HG03469 (cell line): ENCODE measurements around the gene FBXO17.
"Not testable (repeated sequence)": the region's sequence is repeated elsewhere in the genome, so short reads cannot be mapped to it uniquely, and the experiment has no call there.

ENCODE experiments used
- ATAC-seq: cut with Tn5 transposase; IDR thresholded peaks from one replicate; pipeline ENCODE4 v1.9.1; 2021; ENCODE audit warnings: mild to moderate bottlenecking, moderate library complexity, moderate number of reproducible peaks; ENCODE audit not compliant: unreplicated experiment

Gene FBXO17

GRCh38 chr19:38975214-38975860, at the start of gene FBXO17:
Gene FBXO17, minus strand, starts transcription at chr19:38975742. Its CDS starts 25,423 bp downstream, at chr19:38950319.
- no peak for ATAC-seq

- ATAC-seq = no peak
These were observed 49.5 kb upstream of the FBXO17 start for GRCh38 chr19:39024875-39025641.

- no peak for ATAC-seq
These were observed 45.5 kb upstream of the FBXO17 start for GRCh38 chr19:39021063-39021462.

GRCh38 chr19:39017646-39018045, 42.1 kb upstream of the FBXO17 start:
- ATAC-seq = no peak

- no peak for ATAC-seq
These were observed 41.5 kb upstream of the FBXO17 start for GRCh38 chr19:39017026-39017425.

- no peak for ATAC-seq
These were observed 38.5 kb upstream of the FBXO17 start for GRCh38 chr19:39014037-39014436.

- no peak for ATAC-seq
These were observed 33.5 kb upstream of the FBXO17 start for GRCh38 chr19:39009001-39009400.

- no peak for ATAC-seq
These were observed 32.6 kb upstream of the FBXO17 start for GRCh38 chr19:39008137-39008536.

GRCh38 chr19:39007096-39007495, 31.6 kb upstream of the FBXO17 start:
- no peak for ATAC-seq

- no peak for ATAC-seq
These were observed 28.9 kb upstream of the FBXO17 start for GRCh38 chr19:39004403-39004802.

GRCh38 chr19:39003796-39004195, 28.3 kb upstream of the FBXO17 start:
- no peak for ATAC-seq

- no peak for ATAC-seq
These were observed 27.6 kb upstream of the FBXO17 start for GRCh38 chr19:39003188-39003587.

- no peak for ATAC-seq
These were observed 25.5 kb upstream of the FBXO17 start for GRCh38 chr19:39001041-39001440.

GRCh38 chr19:38997576-38997975, 22.0 kb upstream of the FBXO17 start:
- not testable (repeated sequence) for ATAC-seq

GRCh38 chr19:38993271-38993670, 17.7 kb upstream of the FBXO17 start:
- no peak for ATAC-seq

- ATAC-seq = no peak
These were observed 15.6 kb upstream of the FBXO17 start for GRCh38 chr19:38990949-38991697.

- ATAC-seq = not testable (repeated sequence)
These were observed 14.1 kb upstream of the FBXO17 start for GRCh38 chr19:38989614-38990013.

GRCh38 chr19:38989066-38989605, 13.6 kb upstream of the FBXO17 start:
- ATAC-seq = no peak

GRCh38 chr19:38988627-38989026, 13.1 kb upstream of the FBXO17 start:
- ATAC-seq = not testable (repeated sequence)

GRCh38 chr19:38987745-38988144, 12.2 kb upstream of the FBXO17 start:
- not testable (repeated sequence) for ATAC-seq

GRCh38 chr19:38985262-38985661, 9.7 kb upstream of the FBXO17 start:
- no peak for ATAC-seq
